Measurements from ENCODE around the gene TBL1XR1. TPM values are rescaled to one million over a fixed set of nuclear protein-coding genes. Genes with fewer than 3 reads are reported as not detected.

TBL1XR1 gene
- total RNA-seq, 1 experiment from 2014 or later = 180 TPM

- Histone ChIP-seq H3K4me2 (ENCODE audit: low read length) (no peak overlapping the region), H2AFZ (ENCODE audit: low read depth, low read length, poor library complexity, severe bottlenecking) (no peak overlapping the region), H3K27ac (ENCODE audit: low read depth, low read length) (no peak overlapping the region), H3K36me3 (ENCODE audit: control insufficient read depth in 1 of 2, insufficient read depth in 2 of 2, low read length in 2 of 2) (no peaks in the 10 kb centered on the region), H3K27me3 (ENCODE audit: insufficient read depth, low read length) (no peaks in the 10 kb centered on the region), H3K9ac (ENCODE audit: low read length) (no peak overlapping the region), H3K4me3 (replicated peaks in 1 of 2; ENCODE audit: low read depth in 1 of 2, low read length in 2 of 2) (no peak overlapping the region), H3K4me1 (ENCODE audit: control insufficient read depth in 1 of 2, insufficient read depth in 2 of 2, low read length in 2 of 2) (peaks cover 0 to 4% of the 10 kb centered on the region in 2 experiments; a peak in 1 of 4 replicates), H3K9me3 (ENCODE audit: control insufficient read depth in 1 of 2, insufficient read depth in 1 of 2, low read depth in 1 of 2, low read length in 2 of 2) (no peaks in the 10 kb centered on the region), H4K20me1 (ENCODE audit: insufficient read depth) (no peaks in the 10 kb centered on the region), H3K9me2 (ENCODE audit: insufficient read depth) (no peaks in the 10 kb centered on the region), H3K79me2 (ENCODE audit: insufficient read depth, low read length) (no peaks in the 10 kb centered on the region)
- TF ChIP-seq ZFX (IDR thresholded peaks at IDR 0.05) (no peak), RAD21 (IDR thresholded peaks at IDR 0.05; ENCODE audit: low read depth) (no peak), POLR2AphosphoS5 (IDR thresholded peaks at IDR 0.05; ENCODE audit: low read depth, low read length) (no peak), SIN3A (IDR thresholded peaks at IDR 0.05; ENCODE audit: low read depth) (no peak), EZH2 (IDR thresholded peaks at IDR 0.05) (no peak), FOSL1 (IDR thresholded peaks at IDR 0.05; ENCODE audit: low read depth) (no peak), POLR2A (IDR thresholded peaks at IDR 0.05; ENCODE audit: borderline replicate concordance, extremely low read depth, insufficient read depth, insufficient read length) (no peak), SP1 (IDR thresholded peaks at IDR 0.05; ENCODE audit: low read depth) (no peak), CTCF (IDR thresholded peaks at IDR 0.05 in 2 of 3, conservative IDR thresholded peaks at IDR 0.05 in 1 of 3; ENCODE audit: borderline replicate concordance in 1 of 3, insufficient read depth in 1 of 3, low read depth in 2 of 3, low read length in 2 of 3) (no peak), TCF7L2 (IDR thresholded peaks at IDR 0.05; ENCODE audit: borderline replicate concordance, extremely low read depth, insufficient read depth, insufficient read length) (no peak)
- ChIA-PET CTCF (no interaction called here), POLR2A (no interaction called here), RAD21 (ENCODE audit: low non-redundant PET in 1 of 2, low total read pairs in 2 of 2, uncharacterized antibody in 2 of 2, unreplicated experiment in 2 of 2) (no interaction called here)
- BruUV-seq (replicated peaks) = no TSS peak
- no peak for ATAC-seq
- no peak for DNase-seq (ENCODE audit: low read depth, low spot score)
- intact Hi-C loops (cut with micrococcal nuclease) = no loop called here
Measured at GRCh38 chr3:177236704-177237103, 39.4 kb upstream of the TBL1XR1 start.

GRCh38 chr3:177234121-177234520, 36.8 kb upstream of the TBL1XR1 start:
- CTCF ChIA-PET = no interaction called here
- H3K4me3 ChIP-seq (replicated peaks in 1 of 2; ENCODE audit: low read depth in 1 of 2, low read length in 2 of 2) = no peak overlapping the region
- H3K9ac ChIP-seq (ENCODE audit: low read length) = no peak overlapping the region
- no peak for ATAC-seq
- no peak for DNase-seq (ENCODE audit: low read depth, low spot score)
- RAD21 ChIA-PET (ENCODE audit: low non-redundant PET in 1 of 2, low total read pairs in 2 of 2, uncharacterized antibody in 2 of 2, unreplicated experiment in 2 of 2) = no interaction called here
- H3K36me3 ChIP-seq (ENCODE audit: control insufficient read depth in 1 of 2, insufficient read depth in 2 of 2, low read length in 2 of 2) = no peaks in the 10 kb centered on the region
- H4K20me1 ChIP-seq (ENCODE audit: insufficient read depth) = no peaks in the 10 kb centered on the region
- H3K4me1 ChIP-seq (ENCODE audit: control insufficient read depth in 1 of 2, insufficient read depth in 2 of 2, low read length in 2 of 2) = peaks cover 0 to 4% of the 10 kb centered on the region in 2 experiments; a peak in 1 of 4 replicates
- no peaks in the 10 kb centered on the region for H3K9me2 ChIP-seq (ENCODE audit: insufficient read depth)
- H3K27me3 ChIP-seq (ENCODE audit: insufficient read depth, low read length) = no peaks in the 10 kb centered on the region
- POLR2A ChIA-PET = no interaction called here
- H3K79me2 ChIP-seq (ENCODE audit: insufficient read depth, low read length) = no peaks in the 10 kb centered on the region
- H3K9me3 ChIP-seq (ENCODE audit: control insufficient read depth in 1 of 2, insufficient read depth in 1 of 2, low read depth in 1 of 2, low read length in 2 of 2) = no peaks in the 10 kb centered on the region
- H3K27ac ChIP-seq (ENCODE audit: low read depth, low read length) = no peak overlapping the region
- no peak overlapping the region for H3K4me2 ChIP-seq (ENCODE audit: low read length)
- no peak overlapping the region for H2AFZ ChIP-seq (ENCODE audit: low read depth, low read length, poor library complexity, severe bottlenecking)
- BruUV-seq (replicated peaks) = no TSS peak
- intact Hi-C loops (cut with micrococcal nuclease) = no loop called here
- no peak for TF ChIP-seq YY1 (IDR thresholded peaks at IDR 0.05; ENCODE audit: extremely low read depth, insufficient replicate concordance, low read depth, low read length)
- TF ChIP-seq SP1 (IDR thresholded peaks at IDR 0.05; ENCODE audit: low read depth) = no peak
- TF ChIP-seq ZBTB33 (IDR thresholded peaks at IDR 0.05; ENCODE audit: extremely low read depth, insufficient replicate concordance, low read length) = no peak
- TF ChIP-seq EGR1 (IDR thresholded peaks at IDR 0.05; ENCODE audit: low read depth) = no peak
- no peak for TF ChIP-seq EZH2 (IDR thresholded peaks at IDR 0.05)
- no peak for TF ChIP-seq CBX3 (IDR thresholded peaks at IDR 0.05; ENCODE audit: low read depth)
- TF ChIP-seq, protein P1, sequence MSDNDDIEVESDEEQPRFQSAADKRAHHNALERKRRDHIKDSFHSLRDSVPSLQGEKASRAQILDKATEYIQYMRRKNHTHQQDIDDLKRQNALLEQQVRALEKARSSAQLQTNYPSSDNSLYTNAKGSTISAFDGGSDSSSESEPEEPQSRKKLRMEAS (IDR thresholded peaks at IDR 0.05) = no peak
- TF ChIP-seq JUND (IDR thresholded peaks at IDR 0.05) = no peak
- no peak for TF ChIP-seq FOSL1 (IDR thresholded peaks at IDR 0.05; ENCODE audit: low read depth)
- TF ChIP-seq SIN3A (IDR thresholded peaks at IDR 0.05; ENCODE audit: low read depth) = no peak
- no peak for TF ChIP-seq RAD21 (IDR thresholded peaks at IDR 0.05; ENCODE audit: low read depth)
- TF ChIP-seq ATF3 (IDR thresholded peaks at IDR 0.05) = no peak
- no peak for TF ChIP-seq POLR2A (IDR thresholded peaks at IDR 0.05; ENCODE audit: borderline replicate concordance, extremely low read depth, insufficient read depth, insufficient read length)
- TF ChIP-seq EZH2phosphoT487 (IDR thresholded peaks at IDR 0.05; ENCODE audit: borderline replicate concordance) = no peak

All from HCT116 (cell line).